RKO (cell line): ENCODE measurements around the gene RAB7A.
A peak's percentile ranks its signal among the peaks of the same experiment; 100 is the strongest.
"Not testable (repeated sequence)": the region's sequence is repeated elsewhere in the genome, so short reads cannot be mapped to it uniquely, and the experiment has no call there.

Source experiments
- DNase-seq: peaks from one replicate; pipeline ENCODE4 v3.0.0-alpha.2; 2016; ENCODE audit warnings: low spot score

RAB7A gene

GRCh38 chr3:128760042-128760441 is 34.1 kb downstream of the RAB7A start:
- DNase-seq: no peak

GRCh38 chr3:128760881-128761280 is 34.9 kb downstream of the RAB7A start:
- DNase-seq: no peak

- DNase-seq: no peak
Observed at GRCh38 chr3:128761392-128761791, 35.4 kb downstream of the RAB7A start.

- DNase-seq: no peak
Observed at GRCh38 chr3:128763967-128764366, 38.0 kb downstream of the RAB7A start.

- DNase-seq: no peak
Observed at GRCh38 chr3:128764863-128765262, 38.9 kb downstream of the RAB7A start.

- DNase-seq: no peak
Observed at GRCh38 chr3:128767094-128767750, 41.2 kb downstream of the RAB7A start.

- no peak for DNase-seq
Observed at GRCh38 chr3:128768471-128768870, 42.5 kb downstream of the RAB7A start.

- no peak for DNase-seq
Observed at GRCh38 chr3:128770387-128770786, 44.4 kb downstream of the RAB7A start.

- DNase-seq: not testable (repeated sequence)
Observed at GRCh38 chr3:128773189-128773588, 47.2 kb downstream of the RAB7A start.

- DNase-seq: not testable (repeated sequence)
Observed at GRCh38 chr3:128773592-128773991, 47.6 kb downstream of the RAB7A start.

- no peak for DNase-seq
Observed at GRCh38 chr3:128775241-128775640, 49.3 kb downstream of the RAB7A start.

GRCh38 chr3:128775906-128776542 is 50.0 kb downstream of the RAB7A start:
- no peak for DNase-seq

GRCh38 chr3:128780101-128780837 is 54.3 kb downstream of the RAB7A start:
- DNase-seq: no peak

GRCh38 chr3:128781164-128781563 is 55.2 kb downstream of the RAB7A start:
- DNase-seq: no peak

- DNase-seq: no peak
Observed at GRCh38 chr3:128782282-128783146, 56.5 kb downstream of the RAB7A start.

GRCh38 chr3:128783774-128784173 is 57.8 kb downstream of the RAB7A start:
- no peak for DNase-seq

- DNase-seq: no peak
Observed at GRCh38 chr3:128784232-128784631, 58.2 kb downstream of the RAB7A start.

GRCh38 chr3:128784843-128785242 is 58.9 kb downstream of the RAB7A start:
- no peak for DNase-seq

- DNase-seq: no peak
Observed at GRCh38 chr3:128786434-128787020, 60.5 kb downstream of the RAB7A start.

GRCh38 chr3:128787256-128788253 is 61.6 kb downstream of the RAB7A start:
- peak; percentile 47 for DNase-seq
